DOHH2 (cell line): ENCODE data around the gene TTN.

Experiments
- CTCF ChIP-seq: fragments of 200-600 bp; sonication (generic); IDR thresholded peaks from one replicate; pipeline ENCODE4 v1.5.1; 2014; ENCODE audit warnings: antibody characterized with exemption, mild to moderate bottlenecking, low read depth, low read length; ENCODE audit not compliant: poor library complexity, severe bottlenecking
- EZH2phosphoT487 ChIP-seq: fragments of 200-600 bp; sonication (generic); IDR thresholded peaks from 2 replicates; pipeline ENCODE4 v1.6.1; 2017; ENCODE audit warnings: borderline replicate concordance, mild to moderate bottlenecking, antibody characterized with exemption, low read length, moderate library complexity, mixed read lengths

DNA sequence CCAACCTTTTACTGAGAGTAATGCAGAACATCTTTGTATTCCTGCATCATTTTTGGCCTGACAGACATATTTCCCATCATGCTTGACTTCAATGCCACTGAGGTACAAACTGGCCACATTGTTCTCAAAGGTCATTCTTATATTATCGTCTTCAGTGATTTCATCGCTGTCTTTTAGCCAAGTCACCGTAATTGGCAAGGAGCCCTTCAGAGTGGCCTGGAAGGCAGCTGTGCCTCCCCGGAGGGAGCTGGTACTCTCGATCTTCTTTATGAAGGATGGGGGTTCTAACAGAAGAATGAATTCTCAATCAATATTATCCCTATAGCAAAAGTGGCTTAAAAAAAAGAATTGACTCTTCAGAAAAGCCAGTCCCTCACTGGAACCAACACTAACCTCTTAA, 75.9 kb downstream of the TTN start:
- TF ChIP-seq CTCF, result no peak
- no peak for TF ChIP-seq EZH2phosphoT487
